GM18505 (cell line): ENCODE results near the gene ARHGAP26.

Experiments used
- ATAC-seq: cut with Tn5 transposase; IDR thresholded peaks from one replicate; pipeline ENCODE4 v1.9.1; 2021; ENCODE audit not compliant: unreplicated experiment
- POLR2A ChIP-seq: IDR thresholded peaks from 4 replicates; pipeline ENCODE4 v1.6.1; 2011; ENCODE audit warnings: borderline replicate concordance; ENCODE audit not compliant: insufficient read depth, insufficient read length; ENCODE audit errors: extremely low read depth

Gene ARHGAP26

DNA sequence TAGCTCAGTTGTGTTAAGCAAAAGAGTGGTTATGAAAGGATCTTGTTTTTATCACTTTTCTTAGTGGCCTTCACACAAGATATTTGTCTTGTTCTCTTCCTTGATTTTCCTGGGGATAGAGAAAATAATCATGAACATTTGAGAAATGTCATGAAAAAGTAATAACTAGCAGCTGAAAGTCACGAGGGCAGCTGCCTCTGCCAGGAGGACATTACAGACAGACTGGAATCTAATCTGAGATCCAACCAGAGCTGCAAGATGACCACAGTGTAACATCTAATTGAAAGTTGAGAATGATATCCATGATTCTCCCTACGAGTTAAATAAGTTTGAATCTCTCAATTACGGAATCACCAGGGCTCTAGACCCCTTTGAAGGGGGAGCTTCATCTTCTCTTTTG is 274.9 kb downstream of the ARHGAP26 start:
- no peak for TF ChIP-seq POLR2A
- ATAC-seq = no peak

DNA sequence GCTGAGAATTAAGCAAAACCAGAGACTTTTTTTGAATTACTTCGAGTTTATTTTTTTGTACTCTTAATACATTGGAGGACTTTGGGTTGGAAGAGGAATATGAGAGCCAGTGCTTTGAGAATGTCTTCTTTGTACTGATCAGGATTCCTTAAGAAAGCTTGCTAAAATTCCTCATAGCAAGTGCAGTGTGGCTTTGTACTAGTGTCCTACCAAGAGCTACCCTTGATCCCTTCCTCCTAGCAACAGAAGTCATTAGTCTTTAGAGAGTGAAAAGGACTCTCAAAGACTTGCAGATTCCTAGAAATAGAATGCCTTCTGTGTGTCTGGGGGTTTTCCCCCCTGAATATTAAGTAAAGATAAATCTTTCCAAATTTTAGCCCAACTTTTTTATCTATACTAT is 276.1 kb downstream of the ARHGAP26 start:
- no peak for TF ChIP-seq POLR2A

DNA sequence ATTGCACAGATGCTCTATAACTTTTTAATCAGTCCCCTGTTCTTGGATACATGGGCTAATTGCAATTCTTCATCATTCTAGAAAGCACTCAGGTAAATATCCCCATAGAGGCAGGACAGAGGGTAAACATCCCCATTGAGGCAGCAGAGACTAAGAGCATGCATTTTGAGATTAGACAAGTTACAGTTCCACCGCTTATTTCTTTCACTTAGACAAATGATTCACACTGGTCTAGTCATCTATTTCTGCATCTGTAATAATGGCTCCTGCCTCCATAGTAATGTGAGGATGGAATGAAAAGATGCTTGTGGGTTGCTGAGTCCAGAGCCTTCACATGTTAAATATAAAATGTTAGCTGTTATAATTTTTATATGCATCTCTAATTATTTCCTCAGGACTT is 276.9 kb downstream of the ARHGAP26 start:
- no peak for ATAC-seq
- no peak for TF ChIP-seq POLR2A

More for the DNA sequence above, 276.1 kb downstream of the ARHGAP26 start:
- ATAC-seq = no peak

DNA sequence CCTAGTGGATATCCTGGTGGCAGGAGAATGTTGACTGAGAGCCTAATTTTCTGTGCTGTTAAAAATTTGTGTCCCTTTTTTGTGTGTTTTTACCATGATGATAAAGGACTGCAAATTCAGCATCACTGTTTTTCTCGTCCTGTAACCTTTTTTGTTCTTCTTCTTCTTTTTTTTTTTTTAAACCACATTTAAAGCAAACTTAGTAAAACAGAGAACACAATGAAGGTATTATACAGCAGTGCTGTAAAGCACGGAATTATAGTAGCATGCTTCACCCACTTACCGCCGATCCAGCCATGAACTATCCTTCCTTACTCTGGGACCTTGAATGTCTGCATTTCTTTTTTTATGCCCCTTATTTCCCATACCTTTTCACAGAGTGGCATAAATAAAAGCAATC is 280.0 kb downstream of the ARHGAP26 start:
- no peak for TF ChIP-seq POLR2A
- no peak for ATAC-seq

DNA sequence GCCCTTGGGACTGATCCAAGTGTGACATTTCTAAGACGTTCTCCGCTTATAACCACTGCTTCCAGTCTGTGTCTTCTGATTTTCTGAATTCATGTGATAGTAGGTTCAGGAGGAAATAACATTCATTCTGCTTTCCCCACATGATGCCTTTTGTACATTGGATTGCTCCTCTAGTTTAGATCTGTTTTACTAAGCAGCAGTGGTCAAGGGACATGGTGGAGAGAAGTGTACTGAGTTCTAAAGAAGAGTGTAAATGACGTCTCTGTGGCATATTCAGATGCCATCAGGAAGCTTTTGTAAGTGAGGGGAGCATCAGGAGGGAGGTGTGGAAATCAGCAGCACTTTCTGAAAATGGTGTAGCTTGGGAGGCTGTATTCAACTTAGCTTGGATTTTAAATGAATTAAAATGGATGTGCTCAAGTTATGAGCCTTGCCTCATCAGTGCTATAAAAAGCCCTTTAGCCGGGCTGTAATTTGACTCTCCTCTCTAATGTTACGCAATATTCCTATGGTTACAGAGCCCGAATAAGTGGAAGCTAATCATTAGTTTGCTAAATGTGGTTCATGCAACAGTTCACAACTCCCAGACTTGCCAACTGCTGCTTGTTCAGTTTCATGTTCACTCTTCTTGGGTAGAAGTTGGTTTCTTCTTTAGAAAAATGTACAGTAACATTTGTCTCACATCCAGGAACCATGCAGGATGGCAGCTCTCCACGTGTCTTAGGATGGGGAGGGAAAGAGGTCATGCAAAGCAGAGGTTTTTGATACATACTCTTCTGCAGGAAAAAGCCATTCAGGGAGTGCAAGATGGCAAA is 281.3 kb downstream of the ARHGAP26 start:
- ATAC-seq = no peak
- no peak for TF ChIP-seq POLR2A

DNA sequence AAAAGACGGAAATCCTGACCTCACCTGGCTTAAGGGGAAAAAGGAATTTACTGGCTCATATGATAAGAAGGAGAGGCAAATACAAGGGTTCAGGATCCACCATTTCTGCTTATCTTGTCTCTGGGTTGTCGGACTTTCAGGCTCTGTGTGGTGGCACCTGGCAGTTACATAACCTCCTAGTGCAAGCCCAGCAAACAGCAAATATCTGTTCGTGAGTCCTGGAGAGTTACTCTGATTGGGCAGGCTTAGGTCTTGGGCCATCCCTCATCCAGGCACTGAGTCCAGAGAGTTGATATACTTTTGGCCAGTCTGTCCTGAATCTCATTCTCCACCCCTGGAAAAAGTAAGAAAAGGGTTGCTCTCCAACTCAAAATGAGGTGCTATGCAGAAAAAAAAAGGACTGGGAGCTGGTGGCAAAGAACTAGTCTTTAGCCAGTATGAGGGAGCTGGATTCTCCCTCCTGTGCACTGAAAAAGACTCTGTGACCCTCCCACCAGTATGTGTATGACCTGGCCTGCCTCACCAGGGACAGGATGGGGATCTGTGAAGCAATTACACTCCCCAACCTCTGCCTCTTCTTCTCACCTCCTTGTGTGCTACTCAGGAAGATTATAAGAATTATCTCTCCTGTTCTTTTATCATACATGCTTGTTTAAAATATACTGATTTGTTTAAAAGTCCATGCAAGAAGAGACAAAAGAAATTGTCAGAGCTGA is 282.9 kb downstream of the ARHGAP26 start:
- ATAC-seq = no peak
- no peak for TF ChIP-seq POLR2A

DNA sequence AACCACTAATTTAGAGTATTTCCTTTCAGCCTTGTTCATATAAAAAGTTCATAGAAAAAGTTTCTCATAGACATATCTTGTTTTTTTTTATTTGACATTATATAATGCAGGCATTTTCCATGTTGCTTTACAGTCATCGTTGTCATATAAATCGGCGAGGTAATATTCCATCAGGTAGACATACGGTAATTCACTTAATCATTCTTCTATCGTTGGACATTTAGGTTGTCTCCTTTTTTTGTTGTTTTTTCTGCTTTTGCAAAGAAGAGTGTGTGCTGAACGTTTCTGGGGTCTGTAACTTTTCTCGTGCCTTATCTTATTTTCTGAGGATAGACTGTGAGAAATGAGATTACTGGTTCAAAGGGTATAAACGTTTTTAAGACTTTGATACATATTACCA is 283.6 kb downstream of the ARHGAP26 start:
- ATAC-seq = no peak
- TF ChIP-seq POLR2A = no peak

DNA sequence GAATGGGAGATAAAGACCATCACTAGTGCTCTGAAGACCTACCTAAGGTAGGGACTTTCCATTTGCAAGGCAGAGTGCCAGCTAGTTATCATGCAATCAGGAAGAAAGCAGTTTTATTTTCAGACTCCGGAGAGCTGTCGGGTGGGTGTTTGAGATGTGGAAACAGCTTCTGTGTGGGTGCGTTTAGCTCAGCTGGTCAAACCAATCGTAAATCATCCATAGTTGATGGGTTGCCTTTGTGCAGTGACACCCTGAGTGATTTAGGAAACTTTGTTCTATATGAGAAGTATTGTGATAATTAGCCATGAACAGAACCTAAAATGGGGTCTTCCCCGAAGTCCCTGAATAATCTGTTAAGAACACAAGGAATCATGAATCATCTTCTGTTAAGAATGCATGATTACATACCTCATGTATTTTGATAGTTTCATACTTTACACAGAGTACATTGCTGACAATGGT is 284.3 kb downstream of the ARHGAP26 start:
- peak; percentile 56 for TF ChIP-seq POLR2A
- peak; percentile 45 for ATAC-seq

DNA sequence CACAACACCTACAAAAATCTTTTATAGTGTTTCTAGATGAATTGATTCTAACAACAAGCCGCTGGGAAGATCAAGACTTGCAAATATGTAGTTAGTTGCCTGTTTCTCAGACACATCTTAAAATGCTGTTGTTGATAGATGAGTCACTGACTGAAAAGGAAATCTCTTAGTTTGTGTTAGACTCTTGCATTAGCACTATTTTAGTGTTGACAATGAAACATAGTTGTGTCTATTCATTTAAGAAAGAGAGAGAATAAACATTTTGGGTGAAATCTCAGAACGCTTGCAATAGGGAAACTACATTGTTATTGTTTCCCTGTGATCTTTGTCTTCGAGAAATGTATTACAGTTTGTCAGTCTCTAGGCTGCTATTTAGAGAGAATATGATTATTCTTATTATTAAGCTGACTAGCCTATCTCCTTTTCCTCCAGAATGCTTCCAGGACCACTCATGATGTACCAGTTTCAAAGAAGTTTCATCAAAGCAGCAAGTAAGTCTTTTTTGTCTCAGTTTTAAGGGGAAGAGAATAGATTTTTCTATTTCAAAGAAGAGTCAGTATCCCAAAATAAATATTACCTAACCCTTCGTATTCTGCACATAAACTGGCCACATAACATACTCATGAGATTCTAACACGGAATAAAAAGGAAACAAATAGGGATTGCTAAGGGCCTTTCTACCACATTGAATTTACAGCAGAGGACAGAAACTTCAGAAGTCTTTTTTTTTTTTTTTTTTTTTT is 285.6 kb downstream of the ARHGAP26 start:
- no peak for TF ChIP-seq POLR2A
- ATAC-seq = no peak

DNA sequence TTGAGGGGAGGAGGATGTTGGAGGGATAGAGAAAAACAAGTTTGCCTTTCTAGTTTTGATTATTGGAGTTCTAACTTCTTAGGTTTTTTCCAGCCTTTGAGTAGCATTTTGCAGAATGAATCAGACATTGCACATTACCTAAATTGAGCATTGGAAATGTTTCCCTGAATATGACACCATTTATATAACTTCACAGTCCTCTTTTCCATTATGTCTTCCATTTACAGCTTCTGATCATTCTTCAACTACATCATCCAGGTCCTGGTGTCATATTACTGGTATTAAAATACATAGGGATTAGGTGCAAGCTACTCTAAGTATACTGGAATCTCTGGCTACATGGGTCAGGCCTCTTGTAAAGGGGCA is 286.1 kb downstream of the ARHGAP26 start:
- no peak for TF ChIP-seq POLR2A
- no peak for ATAC-seq

DNA sequence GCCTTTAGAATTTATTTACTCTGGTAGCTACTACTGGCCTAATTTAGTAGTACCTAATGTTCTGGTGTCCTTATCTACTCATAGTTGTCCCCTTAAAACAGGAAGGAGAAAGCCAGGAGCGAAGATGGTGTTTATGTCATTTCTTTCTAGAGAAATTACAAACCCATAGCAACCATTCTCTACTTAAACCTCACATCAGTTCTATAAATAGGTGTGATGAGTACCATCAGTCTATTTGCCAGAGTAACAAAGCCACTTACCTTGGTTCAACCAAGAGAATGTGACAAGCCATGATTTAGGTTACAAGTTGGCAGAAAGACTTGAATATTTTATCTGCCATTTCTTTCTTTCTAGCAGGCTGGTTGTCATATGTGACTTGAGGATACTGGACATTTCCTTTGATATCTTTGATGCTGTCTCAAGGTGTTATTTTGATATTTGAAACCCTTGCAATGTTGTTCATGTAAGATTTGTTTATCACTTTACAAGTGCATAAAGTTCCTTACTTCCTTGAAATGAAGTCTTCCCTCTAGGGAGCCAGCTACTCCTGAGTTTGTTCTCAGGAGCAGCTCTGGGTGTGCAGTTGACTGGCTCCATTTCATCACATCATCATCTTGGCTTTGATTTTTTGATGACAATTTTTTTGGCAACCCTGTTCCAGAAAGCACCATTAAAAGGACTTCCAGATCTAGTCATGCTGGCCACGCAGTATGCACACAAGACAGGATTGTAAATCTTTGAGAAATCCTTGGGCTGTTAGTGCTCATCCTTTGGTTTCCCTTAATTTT is 286.8 kb downstream of the ARHGAP26 start:
- peak; percentile 26 for ATAC-seq
- TF ChIP-seq POLR2A = peak; percentile 60

DNA sequence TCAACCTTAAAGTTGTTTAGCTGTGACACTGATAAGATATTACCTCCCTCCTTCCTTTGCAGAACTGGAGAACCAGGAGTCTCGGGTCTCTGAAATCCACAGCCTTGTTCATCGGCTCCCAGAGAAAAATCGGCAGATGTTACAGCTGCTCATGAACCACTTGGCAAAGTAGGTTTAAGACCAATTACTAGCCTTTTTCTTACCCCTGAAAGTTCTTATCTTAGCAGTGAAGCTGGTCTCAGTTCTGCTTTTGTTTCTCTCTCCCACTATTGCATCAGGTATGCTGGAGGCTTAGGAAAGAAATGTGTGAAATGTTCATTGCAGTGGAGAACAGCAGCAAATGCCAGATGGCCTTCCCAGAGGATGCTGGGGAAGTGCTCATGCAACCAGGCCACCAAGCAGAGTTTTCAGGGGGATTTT is 287.4 kb downstream of the ARHGAP26 start:
- TF ChIP-seq POLR2A = peak; percentile 55
- peak; percentile 42 for ATAC-seq

DNA sequence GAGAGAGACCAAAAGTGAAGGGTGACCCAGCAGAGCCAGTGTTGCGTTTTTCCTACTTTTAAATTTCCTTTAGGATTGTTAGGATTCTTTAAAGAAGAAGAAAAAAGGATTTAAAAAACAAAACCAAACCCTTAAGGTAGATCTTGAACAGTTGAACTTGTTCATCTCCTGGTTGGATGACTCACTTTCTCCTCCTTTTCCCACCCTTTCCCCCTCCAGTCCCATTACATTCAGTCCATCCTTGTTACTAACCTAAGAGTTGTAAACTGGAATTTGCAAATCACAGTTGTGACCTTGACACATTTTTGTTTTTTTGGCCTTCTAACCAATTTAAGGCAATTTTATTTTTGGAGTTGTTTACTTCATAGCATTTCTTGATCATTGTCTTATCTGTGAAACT is 289.2 kb downstream of the ARHGAP26 start:
- TF ChIP-seq POLR2A = no peak
- no peak for ATAC-seq
